ENCODE data around the gene OTULIN. TPM values are rescaled to one million over a fixed set of nuclear protein-coding genes. Genes with fewer than 3 reads are reported as not detected.

OTULIN gene
- total RNA-seq, 4 donors from 2014 or later, result 33.0 to 42.2 (median 37.8) TPM

- Histone ChIP-seq H3K4me1 (no peaks in the 10 kb centered on the region), H3K4me3 (no peak overlapping the region), H3K27ac (no peak overlapping the region), H3K9me3 (no peaks in the 10 kb centered on the region), H3K36me3 (peaks cover 0 to 43% (median 0%) of the 10 kb centered on the region in 3 donors), H3K27me3 (no peaks in the 10 kb centered on the region)
- TF ChIP-seq CTCF (IDR thresholded peaks at IDR 0.05), result no peak
- TF ChIP-seq POLR2A (IDR thresholded peaks at IDR 0.05), result no peak
- no peak for DNase-seq
Measured at GRCh38 chr5:14737291-14737690, 72.8 kb downstream of the OTULIN start.

GRCh38 chr5:14738050-14738449 is 73.5 kb downstream of the OTULIN start:
- H3K36me3 ChIP-seq, result peaks cover 0 to 43% (median 0%) of the 10 kb centered on the region in 3 donors
- TF ChIP-seq POLR2A (IDR thresholded peaks at IDR 0.05) (no peak), CTCF (IDR thresholded peaks at IDR 0.05) (no peak)
- no peak for DNase-seq
- H3K27me3 ChIP-seq, result no peaks in the 10 kb centered on the region
- no peak overlapping the region for H3K4me3 ChIP-seq
- no peak overlapping the region for H3K27ac ChIP-seq
- H3K9me3 ChIP-seq, result no peaks in the 10 kb centered on the region
- H3K4me1 ChIP-seq, result no peaks in the 10 kb centered on the region

DNA sequence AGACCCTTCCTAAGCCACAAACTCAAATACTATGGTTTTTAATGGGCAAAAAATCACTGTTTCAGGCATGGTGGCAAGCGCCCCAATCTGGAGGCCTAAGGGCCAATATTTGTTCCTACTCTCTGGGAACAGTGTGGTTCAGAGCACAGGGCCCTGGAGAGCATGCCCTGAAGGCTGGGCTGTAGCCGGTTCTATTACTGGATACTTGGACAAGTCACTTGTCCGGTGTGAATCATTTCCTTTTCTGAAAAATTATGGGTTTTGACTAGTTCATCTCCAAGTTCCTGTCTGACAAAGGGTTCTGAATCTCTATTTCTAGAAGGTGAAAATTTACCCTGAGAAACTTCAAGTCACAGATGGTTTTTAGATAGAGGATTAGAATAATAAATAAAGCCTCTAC is 75.0 kb downstream of the OTULIN start:
- TF ChIP-seq POLR2A (IDR thresholded peaks at IDR 0.05), result no peak
- no peak for TF ChIP-seq CTCF (IDR thresholded peaks at IDR 0.05)
- Histone ChIP-seq H3K36me3 (peaks cover 0 to 38% (median 0%) of the 10 kb centered on the region in 3 donors), H3K9me3 (no peaks in the 10 kb centered on the region), H3K4me1 (no peaks in the 10 kb centered on the region), H3K4me3 (no peak overlapping the region), H3K27ac (no peak overlapping the region), H3K27me3 (no peaks in the 10 kb centered on the region)
- DNase-seq, result no peak

GRCh38 chr5:14739981-14740380 is 75.5 kb downstream of the OTULIN start:
- H3K4me1 ChIP-seq, result no peaks in the 10 kb centered on the region
- H3K27me3 ChIP-seq, result no peaks in the 10 kb centered on the region
- no peak for DNase-seq
- H3K27ac ChIP-seq, result no peak overlapping the region
- H3K4me3 ChIP-seq, result no peak overlapping the region
- H3K9me3 ChIP-seq, result no peaks in the 10 kb centered on the region
- H3K36me3 ChIP-seq, result peaks cover 0 to 37% (median 0%) of the 10 kb centered on the region in 3 donors
- TF ChIP-seq CTCF (IDR thresholded peaks at IDR 0.05) (no peak), POLR2A (IDR thresholded peaks at IDR 0.05) (no peak)

DNA sequence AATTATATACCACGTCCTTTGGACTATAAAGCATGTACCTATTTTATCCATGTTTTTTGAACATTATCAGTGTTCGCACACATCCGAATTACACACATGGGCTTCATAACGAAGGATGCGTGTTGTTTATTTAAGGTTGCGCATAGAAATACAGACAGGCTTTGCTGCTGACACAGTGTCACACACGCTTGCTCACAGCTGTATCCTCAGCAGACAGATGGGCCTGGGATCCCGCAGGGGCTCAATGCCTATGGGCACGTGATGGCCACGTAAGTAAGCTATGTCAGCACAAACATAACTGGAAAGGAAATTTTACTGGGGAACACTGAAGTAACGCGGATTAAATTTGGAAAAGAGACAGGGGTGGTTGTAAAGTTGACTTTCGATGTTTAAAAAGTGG is 76.6 kb downstream of the OTULIN start:
- H3K27ac ChIP-seq, result no peak overlapping the region
- no peak for TF ChIP-seq POLR2A (IDR thresholded peaks at IDR 0.05)
- TF ChIP-seq CTCF (IDR thresholded peaks at IDR 0.05), result no peak
- no peak for DNase-seq
- no peaks in the 10 kb centered on the region for H3K4me1 ChIP-seq
- H3K9me3 ChIP-seq, result no peaks in the 10 kb centered on the region
- H3K4me3 ChIP-seq, result no peak overlapping the region
- H3K27me3 ChIP-seq, result no peaks in the 10 kb centered on the region
- peaks cover 0 to 47% (median 0%) of the 10 kb centered on the region in 3 donors for H3K36me3 ChIP-seq
